ENCODE results near the gene ELP4.

DNA sequence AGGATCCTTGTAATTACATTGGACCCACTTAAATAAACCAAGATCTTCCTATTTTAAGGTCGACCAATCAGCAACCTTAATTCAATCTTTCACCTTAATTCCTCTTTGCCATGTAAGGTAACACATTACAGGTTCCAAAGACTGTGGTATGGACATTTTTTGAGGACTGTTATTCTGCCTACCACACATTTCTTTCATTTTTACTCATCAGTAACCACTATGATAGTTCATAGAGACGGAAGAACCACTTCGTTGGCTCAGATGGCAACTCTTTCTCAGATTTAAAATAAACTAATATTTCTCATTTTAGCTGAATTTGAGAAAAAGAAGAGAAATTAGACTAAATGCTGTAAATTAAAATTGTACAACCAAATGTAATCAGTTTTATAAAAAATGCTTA is 205.3 kb downstream of the ELP4 start:
- no peak for TF ChIP-seq EZH2 (IDR thresholded peaks at IDR 0.05)
- TF ChIP-seq POLR2AphosphoS5 (IDR thresholded peaks at IDR 0.05; ENCODE audit: borderline replicate concordance, low read depth, low read length) = no peak
- no peak for TF ChIP-seq FOXP2 (optimal IDR thresholded peaks at IDR 0.05; ENCODE audit: control extremely low read depth, extremely low read length, insufficient read depth)
